ENCODE measurements around the gene RPTOR.

RPTOR gene

DNA sequence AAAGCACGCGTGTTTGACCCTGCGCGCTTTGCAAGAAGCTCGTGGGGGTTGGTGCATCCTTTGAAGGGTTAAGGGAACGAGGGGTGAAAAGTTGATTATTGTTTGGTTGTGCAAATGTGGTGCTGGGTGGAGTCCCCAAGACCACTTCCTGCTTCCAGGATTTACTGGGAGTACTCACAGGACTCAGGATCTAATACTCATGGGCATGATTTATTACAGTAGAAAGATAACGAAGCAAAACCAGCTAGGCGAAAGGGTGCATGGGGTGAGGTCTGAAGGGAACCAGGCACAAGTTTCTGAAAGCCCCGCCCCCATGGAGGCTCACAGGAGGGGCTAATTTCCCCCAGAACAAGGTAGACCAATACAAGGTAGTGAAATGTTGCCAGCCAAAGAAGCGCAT lies 58.8 kb downstream of the RPTOR start:
- Histone ChIP-seq H3K9me3 (no peaks in the 10 kb centered on the region), H3K36me3 (peaks cover 4% of the 10 kb centered on the region; the same call in 1 of the 2 replicates), H3K4me1 (peaks cover 8% of the 10 kb centered on the region), H3K27me3 (no peaks in the 10 kb centered on the region), H3K4me3 (ENCODE audit: low read depth, low read length) (no peak overlapping the region)
- DNase-seq: no peak
- no peak for TF ChIP-seq CTCF (IDR thresholded peaks at IDR 0.05; ENCODE audit: low read depth, low read length)

- no peak for DNase-seq
- H3K36me3 ChIP-seq: no peaks in the 10 kb centered on the region
- no peak overlapping the region for H3K4me3 ChIP-seq (ENCODE audit: low read depth, low read length)
- H3K4me1 ChIP-seq: peaks cover 4% of the 10 kb centered on the region
- H3K27me3 ChIP-seq: no peaks in the 10 kb centered on the region
- H3K9me3 ChIP-seq: no peaks in the 10 kb centered on the region
- TF ChIP-seq CTCF (IDR thresholded peaks at IDR 0.05; ENCODE audit: low read depth, low read length): no peak
These were observed 59.5 kb downstream of the RPTOR start for GRCh38 chr17:80604009-80604669.

- no peaks in the 10 kb centered on the region for H3K9me3 ChIP-seq
- peaks cover 3% of the 10 kb centered on the region; the same call in 1 of the 2 replicates for H3K4me1 ChIP-seq
- TF ChIP-seq CTCF (IDR thresholded peaks at IDR 0.05; ENCODE audit: low read depth, low read length): no peak
- no peaks in the 10 kb centered on the region for H3K27me3 ChIP-seq
- no peak for DNase-seq
- no peak overlapping the region for H3K4me3 ChIP-seq (ENCODE audit: low read depth, low read length)
- H3K36me3 ChIP-seq: no peaks in the 10 kb centered on the region
These were observed 60.0 kb downstream of the RPTOR start for GRCh38 chr17:80604670-80605010.

DNA sequence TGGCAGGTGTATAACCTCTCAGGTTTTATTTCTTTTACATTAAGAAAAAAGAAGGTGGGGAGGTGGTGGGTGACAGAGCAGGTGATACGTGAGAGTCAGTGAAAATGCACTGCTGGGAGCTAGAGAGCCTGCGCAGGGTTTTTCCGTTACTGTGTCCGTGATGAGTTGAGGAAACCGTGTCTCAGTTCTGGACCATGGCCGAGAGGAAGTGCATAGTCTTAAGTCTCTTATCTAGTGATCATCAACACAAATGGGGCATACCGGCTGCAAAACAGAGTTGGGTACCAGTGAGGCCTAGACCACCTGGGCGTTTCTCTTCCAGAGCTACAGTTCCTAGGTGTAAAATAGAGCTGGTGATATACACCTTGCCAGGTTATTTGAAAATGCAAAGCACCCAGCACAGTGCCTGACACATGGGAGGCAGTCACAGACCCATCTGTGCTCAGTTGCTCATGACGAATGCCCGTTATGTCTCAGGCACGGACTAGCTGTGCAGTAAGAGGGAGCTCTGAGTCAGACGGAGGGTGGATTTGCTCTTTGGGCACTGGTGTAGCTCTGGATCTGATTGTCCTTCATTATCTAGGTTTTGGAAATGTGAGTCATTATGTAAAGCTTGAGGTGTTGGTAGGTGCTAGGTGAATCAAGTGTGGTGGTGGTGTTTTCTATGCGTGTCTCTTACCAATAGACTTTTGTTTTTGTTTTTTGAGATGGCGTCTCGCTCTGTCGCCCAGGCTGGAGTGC lies 60.9 kb downstream of the RPTOR start:
- no peak overlapping the region for H3K4me3 ChIP-seq (ENCODE audit: low read depth, low read length)
- no peaks in the 10 kb centered on the region for H3K36me3 ChIP-seq
- no peaks in the 10 kb centered on the region; the same call in 1 of the 2 replicates for H3K4me1 ChIP-seq
- no peaks in the 10 kb centered on the region for H3K27me3 ChIP-seq
- H3K9me3 ChIP-seq: no peaks in the 10 kb centered on the region
- no peak for TF ChIP-seq CTCF (IDR thresholded peaks at IDR 0.05; ENCODE audit: low read depth, low read length)
- DNase-seq: no peak

GRCh38 chr17:80608326-80608725 lies 63.7 kb downstream of the RPTOR start:
- no peaks in the 10 kb centered on the region for H3K27me3 ChIP-seq
- DNase-seq: no peak
- no peaks in the 10 kb centered on the region; the same call in 1 of the 2 replicates for H3K4me1 ChIP-seq
- no peaks in the 10 kb centered on the region for H3K36me3 ChIP-seq
- no peak overlapping the region for H3K4me3 ChIP-seq (ENCODE audit: low read depth, low read length)
- H3K9me3 ChIP-seq: no peaks in the 10 kb centered on the region
- TF ChIP-seq CTCF (IDR thresholded peaks at IDR 0.05; ENCODE audit: low read depth, low read length): no peak

DNA sequence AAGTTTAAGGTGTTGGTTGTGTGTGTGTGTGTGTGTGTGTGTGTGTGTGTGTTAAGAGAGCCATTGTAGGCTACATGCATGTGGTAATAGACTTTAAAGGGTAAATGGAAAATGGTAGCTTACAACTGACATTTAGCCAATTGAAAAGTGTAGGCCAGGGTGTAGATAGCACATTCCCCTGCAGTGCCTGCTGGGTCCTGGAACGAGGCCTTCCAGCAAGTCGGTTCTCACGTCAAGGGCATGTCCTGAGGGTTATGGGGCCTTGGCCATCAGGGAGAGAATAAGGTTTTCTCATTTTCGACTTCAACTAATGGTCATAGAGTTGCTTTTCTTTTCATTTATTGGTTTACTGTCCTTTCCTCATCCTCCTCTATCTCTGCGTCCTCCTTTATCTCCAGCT lies 65.1 kb downstream of the RPTOR start:
- Histone ChIP-seq H3K27me3 (no peaks in the 10 kb centered on the region), H3K9me3 (no peaks in the 10 kb centered on the region), H3K4me1 (no peaks in the 10 kb centered on the region; the same call in 1 of the 2 replicates), H3K36me3 (no peaks in the 10 kb centered on the region), H3K4me3 (ENCODE audit: low read depth, low read length) (no peak overlapping the region)
- no peak for DNase-seq
- TF ChIP-seq CTCF (IDR thresholded peaks at IDR 0.05; ENCODE audit: low read depth, low read length): no peak

All from BE2C (cell line).